OCI-LY7 (cell line): ENCODE results near the gene FNDC3B.

Experiments
- EZH2phosphoT487 ChIP-seq: fragments of 200-600 bp; sonication (generic); IDR thresholded peaks from 2 replicates; pipeline ENCODE4 v1.6.1; 2018; ENCODE audit warnings: low read depth, borderline replicate concordance, mild to moderate bottlenecking, mixed run types, antibody characterized with exemption, low read length, moderate library complexity, mixed read lengths
- TF ChIP-seq, protein P1 (sequence below): fragments of 200-600 bp; sonication (generic); conservative IDR thresholded peaks from 2 replicates; pipeline ENCODE4 v1.5.1; 2014; ENCODE audit warnings: mild to moderate bottlenecking, antibody characterized with exemption, low read length, moderate library complexity, mixed read lengths

DNA sequence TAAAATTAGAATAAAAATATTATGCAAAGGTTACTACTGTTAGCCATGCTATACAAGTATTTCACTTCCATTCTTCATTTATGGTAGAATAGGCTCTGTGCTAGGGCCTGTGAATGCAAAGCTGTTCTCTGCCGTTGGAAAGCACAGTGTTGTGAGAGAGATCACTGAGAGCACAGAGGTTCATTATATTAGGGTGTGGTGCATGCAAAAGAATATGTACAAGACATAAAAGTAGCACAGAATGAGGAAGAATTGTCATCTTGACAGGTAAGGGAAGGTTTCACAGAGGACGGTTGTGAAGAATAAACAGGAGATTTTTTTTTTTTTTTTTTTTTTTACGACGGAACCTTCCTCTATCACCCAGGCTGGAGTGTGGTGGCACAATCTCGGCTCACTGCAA lies 25.2 kb upstream of the FNDC3B start:
- TF ChIP-seq, protein P1, sequence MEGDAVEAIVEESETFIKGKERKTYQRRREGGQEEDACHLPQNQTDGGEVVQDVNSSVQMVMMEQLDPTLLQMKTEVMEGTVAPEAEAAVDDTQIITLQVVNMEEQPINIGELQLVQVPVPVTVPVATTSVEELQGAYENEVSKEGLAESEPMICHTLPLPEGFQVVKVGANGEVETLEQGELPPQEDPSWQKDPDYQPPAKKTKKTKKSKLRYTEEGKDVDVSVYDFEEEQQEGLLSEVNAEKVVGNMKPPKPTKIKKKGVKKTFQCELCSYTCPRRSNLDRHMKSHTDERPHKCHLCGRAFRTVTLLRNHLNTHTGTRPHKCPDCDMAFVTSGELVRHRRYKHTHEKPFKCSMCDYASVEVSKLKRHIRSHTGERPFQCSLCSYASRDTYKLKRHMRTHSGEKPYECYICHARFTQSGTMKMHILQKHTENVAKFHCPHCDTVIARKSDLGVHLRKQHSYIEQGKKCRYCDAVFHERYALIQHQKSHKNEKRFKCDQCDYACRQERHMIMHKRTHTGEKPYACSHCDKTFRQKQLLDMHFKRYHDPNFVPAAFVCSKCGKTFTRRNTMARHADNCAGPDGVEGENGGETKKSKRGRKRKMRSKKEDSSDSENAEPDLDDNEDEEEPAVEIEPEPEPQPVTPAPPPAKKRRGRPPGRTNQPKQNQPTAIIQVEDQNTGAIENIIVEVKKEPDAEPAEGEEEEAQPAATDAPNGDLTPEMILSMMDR: no peak
- TF ChIP-seq EZH2phosphoT487: no peak
